GM23338 (cell line): ENCODE data around the gene CYSLTR2. TPM values are rescaled to one million over a fixed set of nuclear protein-coding genes. Genes with fewer than 3 reads are reported as not detected.

ENCODE experiments used
- ATAC-seq: fragments of 200-7000 bp; cut with Tn5 transposase; 3 replicates; pipeline ENCODE4 v1.9.1; 2020
- DNase-seq: peaks from one replicate; pipeline ENCODE4 v3.0.0-alpha.2; 2015; ENCODE audit warnings: low spot score
- H2AFZ ChIP-seq: fragments of 200-600 bp; sonication (generic); 2 replicates; pipeline ENCODE4 v1.8.0; 2016; ENCODE audit warnings: antibody characterized with exemption, mild to moderate bottlenecking, moderate library complexity
- H3F3A ChIP-seq: fragments of 200-600 bp; sonication (generic); replicated peaks from 2 replicates; pipeline ENCODE4 v1.8.0; 2017; ENCODE audit warnings: antibody characterized with exemption, mixed run types, low read depth
- H3K27ac ChIP-seq: fragments of 200-600 bp; sonication (generic); 2 replicates; pipeline ENCODE4 v1.6.1; 2016; ENCODE audit warnings: low read depth
- H3K27me3 ChIP-seq: fragments of 200-600 bp; sonication (generic); 2 replicates; pipeline ENCODE4 v1.8.0; 2016; ENCODE audit warnings: mild to moderate bottlenecking, mixed run types, moderate library complexity; ENCODE audit not compliant: insufficient read depth
- H3K36me3 ChIP-seq: fragments of 200-600 bp; sonication (generic); 2 replicates; pipeline ENCODE4 v1.8.0; 2016; ENCODE audit warnings: mild to moderate bottlenecking; ENCODE audit not compliant: insufficient read depth
- H3K4me1 ChIP-seq: fragments of 200-600 bp; sonication (generic); 2 replicates; pipeline ENCODE4 v1.8.0; 2016; ENCODE audit warnings: mild to moderate bottlenecking, moderate library complexity; ENCODE audit not compliant: insufficient read depth
- H3K4me2 ChIP-seq: fragments of 200-600 bp; sonication (generic); 2 replicates; pipeline ENCODE4 v1.7.1; 2017; ENCODE audit warnings: mixed run types
- H3K4me3 ChIP-seq: fragments of 200-600 bp; sonication (generic); 2 replicates; pipeline ENCODE4 v1.6.1; 2016; ENCODE audit warnings: mixed run types
- H3K79me2 ChIP-seq: fragments of 200-600 bp; sonication (generic); replicated peaks from 2 replicates; pipeline ENCODE4 v1.8.0; 2017; ENCODE audit warnings: mild to moderate bottlenecking; ENCODE audit not compliant: insufficient read depth
- H3K9me2 ChIP-seq: fragments of 200-600 bp; sonication (generic); 2 replicates; pipeline ENCODE4 v1.8.0; 2017; ENCODE audit not compliant: insufficient read depth
- H4K20me1 ChIP-seq: fragments of 200-600 bp; sonication (generic); replicated peaks from 2 replicates; pipeline ENCODE4 v1.8.0; 2017; ENCODE audit warnings: mild to moderate bottlenecking; ENCODE audit not compliant: insufficient read depth
- H3K27ac Mint-ChIP-seq: 2 replicates; pipeline ENCODE4 v1.8.0; 2020; ENCODE audit warnings: inconsistent platforms, mild to moderate bottlenecking, moderate library complexity, mixed read lengths
- H3K27me3 Mint-ChIP-seq: 3 replicates; pipeline ENCODE4 v1.8.0; 2022; ENCODE audit warnings: low read depth, mild to moderate bottlenecking, moderate library complexity, mixed read lengths, inconsistent platforms; ENCODE audit not compliant: insufficient read depth, poor library complexity
- H3K36me3 Mint-ChIP-seq: 3 replicates; pipeline ENCODE4 v1.8.0; 2021; ENCODE audit warnings: low read depth, mild to moderate bottlenecking, inconsistent platforms, moderate library complexity, mixed read lengths
- H3K4me1 Mint-ChIP-seq: 3 replicates; pipeline ENCODE4 v1.8.0; 2020; ENCODE audit warnings: mild to moderate bottlenecking, inconsistent platforms, mixed read lengths
- H3K4me3 Mint-ChIP-seq: 3 replicates; pipeline ENCODE4 v1.8.0; 2021; ENCODE audit warnings: moderate library complexity, mild to moderate bottlenecking, inconsistent platforms, mixed read lengths
- H3K9me3 Mint-ChIP-seq: 3 replicates; pipeline ENCODE4 v1.8.0; 2020; ENCODE audit warnings: moderate library complexity, mild to moderate bottlenecking, inconsistent platforms, mixed read lengths
- CREB1 ChIP-seq: fragments of 250-450 bp; sonication (Bioruptor Pico); IDR thresholded peaks from 2 replicates; pipeline ENCODE4 v1.5.0; 2020; ENCODE audit warnings: low read depth, mild to moderate bottlenecking, moderate library complexity
- CTCF ChIP-seq, 2 experiments: fragments of 200-600 bp in 1 of 2; sonication (generic) in 1 of 2; conservative IDR thresholded peaks; 2 replicates each; pipeline versions ENCODE4 v1.5.1 to v1.6.1; 2016 to 2017; ENCODE audit warnings: antibody characterized with exemption in 2 of 2, low read depth in 2 of 2, mild to moderate bottlenecking in 2 of 2, moderate library complexity in 1 of 2
- EZH2 ChIP-seq: fragments of 200-600 bp; sonication (generic); IDR thresholded peaks from one replicate; pipeline ENCODE4 v1.8.0; 2017; ENCODE audit warnings: antibody characterized with exemption, mild to moderate bottlenecking, low read depth; ENCODE audit not compliant: unreplicated experiment
- JUNB ChIP-seq: IDR thresholded peaks from one replicate; pipeline ENCODE4 v1.6.1; 2016; ENCODE audit warnings: antibody characterized with exemption; ENCODE audit not compliant: unreplicated experiment
- NANOG ChIP-seq: IDR thresholded peaks from 2 replicates; pipeline ENCODE4 v1.6.1; 2016; ENCODE audit warnings: antibody characterized with exemption, borderline replicate concordance
- POLR2AphosphoS5 ChIP-seq: IDR thresholded peaks from 2 replicates; pipeline ENCODE4 v1.6.1; 2016; ENCODE audit warnings: antibody characterized with exemption, low read depth
- ZNF114 ChIP-seq: fragments of 250-450 bp; sonication (Bioruptor Pico); IDR thresholded peaks from 2 replicates; pipeline ENCODE4 v1.5.0; 2020; ENCODE audit warnings: mild to moderate bottlenecking, moderate library complexity
- polyA plus RNA-seq: library from polyadenylated mRNA; unstranded; fragments of >200 nt; fragmentation: Nextera tagmentation; extraction: Ambion mirVana; gene quantifications from 2 replicates; pipeline ENCODE4 v1.2.1, GENCODE V29; 2016
- total RNA-seq: library from RNA; depleted of rRNA; stranded (reverse); fragments of >200 nt; shearing (Covaris generic); gene quantifications from 2 replicates; pipeline ENCODE4 v1.2.3, GENCODE V29; 2014
- TF ChIP-seq, protein P1 (sequence below): IDR thresholded peaks from one replicate; pipeline ENCODE4 v1.6.1; 2018; ENCODE audit warnings: antibody characterized with exemption; ENCODE audit not compliant: unreplicated experiment
- TF ChIP-seq, protein P2 (sequence below): IDR thresholded peaks from 2 replicates; pipeline ENCODE4 v1.6.1; 2016; ENCODE audit warnings: antibody characterized with exemption

CYSLTR2 gene
- total and polyA plus RNA-seq, 2 experiments from 2014 or later: not detected

DNA sequence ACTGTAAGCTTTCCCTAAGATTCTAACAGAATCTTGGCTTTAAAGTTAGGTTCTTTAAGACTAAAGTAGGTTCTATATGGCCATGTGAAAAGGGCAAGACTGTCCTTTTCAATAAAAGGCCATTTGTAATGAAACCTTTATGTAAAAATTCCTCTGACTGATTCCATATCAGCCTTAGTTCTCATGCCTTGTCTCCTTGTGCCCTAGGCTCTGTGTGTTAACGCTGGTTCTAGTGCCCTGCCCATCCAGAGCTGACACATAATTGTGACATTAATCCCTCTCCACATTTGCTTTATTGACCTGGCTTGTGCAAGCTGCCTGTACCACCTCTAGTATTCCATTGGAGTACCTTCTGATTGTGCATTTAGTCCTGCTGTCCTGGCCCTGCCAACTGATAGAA lies 28.2 kb downstream of the CYSLTR2 start:
- Histone ChIP-seq H3K36me3 (no peaks in the 10 kb centered on the region), H3F3A (no peaks in the 10 kb centered on the region), H3K4me3 (no peak overlapping the region), H3K27ac (no peak overlapping the region), H4K20me1 (no peaks in the 10 kb centered on the region), H3K9me2 (peaks cover 11% of the 10 kb centered on the region; the same call in 1 of the 2 replicates), H3K79me2 (no peaks in the 10 kb centered on the region), H2AFZ (no peak overlapping the region), H3K27me3 (no peaks in the 10 kb centered on the region), H3K4me2 (no peak overlapping the region), H3K4me1 (no peaks in the 10 kb centered on the region)
- no peaks in the 10 kb centered on the region; the same call in 2 of the 3 replicates for H3K9me3 Mint-ChIP-seq
- no peak for ATAC-seq
- H3K27ac Mint-ChIP-seq: no peak overlapping the region
- peaks cover 6% of the 10 kb centered on the region; the same call in 1 of the 3 replicates for H3K4me1 Mint-ChIP-seq
- no peak overlapping the region for H3K4me3 Mint-ChIP-seq
- TF ChIP-seq, protein P1, sequence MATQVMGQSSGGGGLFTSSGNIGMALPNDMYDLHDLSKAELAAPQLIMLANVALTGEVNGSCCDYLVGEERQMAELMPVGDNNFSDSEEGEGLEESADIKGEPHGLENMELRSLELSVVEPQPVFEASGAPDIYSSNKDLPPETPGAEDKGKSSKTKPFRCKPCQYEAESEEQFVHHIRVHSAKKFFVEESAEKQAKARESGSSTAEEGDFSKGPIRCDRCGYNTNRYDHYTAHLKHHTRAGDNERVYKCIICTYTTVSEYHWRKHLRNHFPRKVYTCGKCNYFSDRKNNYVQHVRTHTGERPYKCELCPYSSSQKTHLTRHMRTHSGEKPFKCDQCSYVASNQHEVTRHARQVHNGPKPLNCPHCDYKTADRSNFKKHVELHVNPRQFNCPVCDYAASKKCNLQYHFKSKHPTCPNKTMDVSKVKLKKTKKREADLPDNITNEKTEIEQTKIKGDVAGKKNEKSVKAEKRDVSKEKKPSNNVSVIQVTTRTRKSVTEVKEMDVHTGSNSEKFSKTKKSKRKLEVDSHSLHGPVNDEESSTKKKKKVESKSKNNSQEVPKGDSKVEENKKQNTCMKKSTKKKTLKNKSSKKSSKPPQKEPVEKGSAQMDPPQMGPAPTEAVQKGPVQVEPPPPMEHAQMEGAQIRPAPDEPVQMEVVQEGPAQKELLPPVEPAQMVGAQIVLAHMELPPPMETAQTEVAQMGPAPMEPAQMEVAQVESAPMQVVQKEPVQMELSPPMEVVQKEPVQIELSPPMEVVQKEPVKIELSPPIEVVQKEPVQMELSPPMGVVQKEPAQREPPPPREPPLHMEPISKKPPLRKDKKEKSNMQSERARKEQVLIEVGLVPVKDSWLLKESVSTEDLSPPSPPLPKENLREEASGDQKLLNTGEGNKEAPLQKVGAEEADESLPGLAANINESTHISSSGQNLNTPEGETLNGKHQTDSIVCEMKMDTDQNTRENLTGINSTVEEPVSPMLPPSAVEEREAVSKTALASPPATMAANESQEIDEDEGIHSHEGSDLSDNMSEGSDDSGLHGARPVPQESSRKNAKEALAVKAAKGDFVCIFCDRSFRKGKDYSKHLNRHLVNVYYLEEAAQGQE: no peak
- no peak for TF ChIP-seq EZH2
- no peak for TF ChIP-seq CREB1 (CRISPR knock-in tag)
- TF ChIP-seq, protein P2, sequence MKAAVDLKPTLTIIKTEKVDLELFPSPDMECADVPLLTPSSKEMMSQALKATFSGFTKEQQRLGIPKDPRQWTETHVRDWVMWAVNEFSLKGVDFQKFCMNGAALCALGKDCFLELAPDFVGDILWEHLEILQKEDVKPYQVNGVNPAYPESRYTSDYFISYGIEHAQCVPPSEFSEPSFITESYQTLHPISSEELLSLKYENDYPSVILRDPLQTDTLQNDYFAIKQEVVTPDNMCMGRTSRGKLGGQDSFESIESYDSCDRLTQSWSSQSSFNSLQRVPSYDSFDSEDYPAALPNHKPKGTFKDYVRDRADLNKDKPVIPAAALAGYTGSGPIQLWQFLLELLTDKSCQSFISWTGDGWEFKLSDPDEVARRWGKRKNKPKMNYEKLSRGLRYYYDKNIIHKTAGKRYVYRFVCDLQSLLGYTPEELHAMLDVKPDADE: no peak
- no peak for TF ChIP-seq CTCF (conservative IDR thresholded peaks at IDR 0.05; ENCODE audit: low read depth in 2 of 2)
- TF ChIP-seq NANOG: no peak
- no peak for TF ChIP-seq ZNF114 (CRISPR knock-in tag)
- TF ChIP-seq POLR2AphosphoS5: no peak
- H3K27me3 Mint-ChIP-seq: peaks cover 2% of the 10 kb centered on the region
- H3K36me3 Mint-ChIP-seq: peaks cover 5% of the 10 kb centered on the region; the same call in 1 of the 3 replicates
- DNase-seq: no peak

- Mint-ChIP-seq H3K4me3 (no peak overlapping the region), H3K4me1 (peaks cover 6% of the 10 kb centered on the region; the same call in 1 of the 3 replicates), H3K36me3 (0 out of 3 replicates have a peak, but pooled peaks cover 2% of the 10 kb centered on the region), H3K9me3 (no peaks in the 10 kb centered on the region), H3K27me3 (peaks cover 2% of the 10 kb centered on the region), H3K27ac (no peak overlapping the region)
- H3K9me2 ChIP-seq: peaks cover 10% of the 10 kb centered on the region; the same call in 1 of the 2 replicates
- no peak overlapping the region for H2AFZ ChIP-seq
- H3K36me3 ChIP-seq: no peaks in the 10 kb centered on the region
- no peaks in the 10 kb centered on the region for H4K20me1 ChIP-seq
- ATAC-seq (no peak), DNase-seq (no peak)
- H3K27ac ChIP-seq: no peak overlapping the region
- H3K4me1 ChIP-seq: no peaks in the 10 kb centered on the region
- H3K4me3 ChIP-seq: no peak overlapping the region
- H3F3A ChIP-seq: no peaks in the 10 kb centered on the region
- H3K27me3 ChIP-seq: no peaks in the 10 kb centered on the region
- no peak overlapping the region for H3K4me2 ChIP-seq
- no peaks in the 10 kb centered on the region for H3K79me2 ChIP-seq
- TF ChIP-seq EZH2: no peak
- no peak for TF ChIP-seq CTCF (conservative IDR thresholded peaks at IDR 0.05; ENCODE audit: low read depth in 2 of 2)
- TF ChIP-seq JUNB: no peak
- TF ChIP-seq CREB1 (CRISPR knock-in tag): no peak
Measured at GRCh38 chr13:48682436-48682835, 28.7 kb downstream of the CYSLTR2 start.
